Fibroblast of lung (primary cell): ENCODE results near the gene HAUS5. TPM values are rescaled to one million over a fixed set of nuclear protein-coding genes. Genes with fewer than 3 reads are reported as not detected.
A peak's percentile ranks its signal among the peaks of the same experiment; 100 is the strongest.

ENCODE experiments used
- DNase-seq, 2 donors: peaks; one replicate each; pipeline versions ENCODE4 v3.0.0 to v3.0.0-alpha.2; 2010; ENCODE audit warnings: low read depth in 2 of 2
- H2AFZ ChIP-seq: 2 replicates; pipeline ENCODE4 v1.5.1; 2012; ENCODE audit warnings: low read length, control low read depth, inconsistent platforms
- H3K27ac ChIP-seq: 2 replicates; pipeline ENCODE4 v1.5.1; 2011; ENCODE audit warnings: low read length, control low read depth; ENCODE audit not compliant: insufficient read depth
- H3K27me3 ChIP-seq: 2 replicates; pipeline ENCODE4 v1.5.1; 2011; ENCODE audit warnings: mild to moderate bottlenecking, low read length; ENCODE audit not compliant: control insufficient read depth, insufficient read depth
- H3K36me3 ChIP-seq: 2 replicates; pipeline ENCODE4 v1.5.1; 2011; ENCODE audit warnings: low read length; ENCODE audit not compliant: control insufficient read depth, insufficient read depth
- H3K4me1 ChIP-seq: 2 replicates; pipeline ENCODE4 v1.5.1; 2011; ENCODE audit warnings: low read length; ENCODE audit not compliant: control insufficient read depth, insufficient read depth; ENCODE audit errors: extremely low read depth
- H3K4me2 ChIP-seq: 2 replicates; pipeline ENCODE4 v1.5.1; 2011; ENCODE audit warnings: low read length, control low read depth; ENCODE audit not compliant: insufficient read depth; ENCODE audit errors: extremely low read depth
- H3K4me3 ChIP-seq, 4 experiments: fragments of 200-600 bp in 1 of 4; sonication (generic) in 1 of 4; replicated peaks in 1 of 4; 2 replicates each; pipeline ENCODE4 v1.5.1; 2011 to 2016; ENCODE audit warnings: low read length in 4 of 4, low read depth in 3 of 4, mild to moderate bottlenecking in 3 of 4, control low read depth in 2 of 4, inconsistent platforms in 1 of 4, mixed read lengths in 1 of 4; ENCODE audit not compliant: insufficient read depth in 1 of 4; ENCODE audit errors: control extremely low read depth in 1 of 4
- H3K79me2 ChIP-seq: 2 replicates; pipeline ENCODE4 v1.5.1; 2012; ENCODE audit warnings: mild to moderate bottlenecking, low read length, inconsistent platforms; ENCODE audit not compliant: control insufficient read depth, insufficient read depth
- H3K9ac ChIP-seq: 2 replicates; pipeline ENCODE4 v1.5.1; 2011; ENCODE audit warnings: mild to moderate bottlenecking, low read length, control low read depth; ENCODE audit not compliant: insufficient read depth
- H3K9me3 ChIP-seq: 2 replicates; pipeline ENCODE4 v1.5.1; 2012; ENCODE audit warnings: low read depth, low read length; ENCODE audit not compliant: control insufficient read depth, insufficient read depth
- H4K20me1 ChIP-seq: 2 replicates; pipeline ENCODE4 v1.5.1; 2011; ENCODE audit warnings: low read length; ENCODE audit not compliant: control insufficient read depth, insufficient read depth; ENCODE audit errors: extremely low read depth
- CTCF ChIP-seq, 2 donors: IDR thresholded peaks in 1 of 2; conservative IDR thresholded peaks in 1 of 2; 1 replicate in 1 of 2; 2 replicates in 1 of 2; pipeline ENCODE4 v1.5.1; 2011 to 2012; ENCODE audit warnings: low read length in 2 of 2, control low read depth in 1 of 2, inconsistent platforms in 1 of 2, low read depth in 1 of 2, mild to moderate bottlenecking in 1 of 2
- EZH2 ChIP-seq: IDR thresholded peaks from 2 replicates; pipeline ENCODE4 v1.5.1; 2012; ENCODE audit warnings: low read length, control low read depth, mild to moderate bottlenecking; ENCODE audit errors: missing control alignments
- polyA plus RNA-seq, 2 donors: library from polyadenylated mRNA; depleted of rRNA in 1 of 2; stranded (reverse) in 1 of 2; unstranded in 1 of 2; fragments of >200 nt; gene quantifications; 2 replicates each; pipeline ENCODE4 v1.2.1, GENCODE V29; 2011 to 2012; ENCODE audit warnings: missing spikeins in 1 of 2
- total RNA-seq: library from RNA; depleted of rRNA; stranded (reverse); fragments of >200 nt; gene quantifications from 2 replicates; pipeline ENCODE4 v1.2.1, GENCODE V29; 2014

HAUS5 gene
- total and polyA plus RNA-seq, 2 donors (not counting 1 experiment from before 2014, with no cell fraction given), result 2.5 to 4.0 TPM

GRCh38 chr19:35655600-35655999, 43.1 kb downstream of the HAUS5 start:
- Histone ChIP-seq H4K20me1 (no peaks in the 10 kb centered on the region), H3K27me3 (no peaks in the 10 kb centered on the region), H3K4me1 (no peaks in the 10 kb centered on the region), H3K9me3 (no peaks in the 10 kb centered on the region), H2AFZ (no peak overlapping the region), H3K27ac (no peak overlapping the region), H3K79me2 (peaks cover 4% of the 10 kb centered on the region), H3K9ac (no peak overlapping the region), H3K4me2 (no peak overlapping the region), H3K4me3 (no peak overlapping the region), H3K36me3 (peaks cover 9% of the 10 kb centered on the region)
- DNase-seq, result no peak
- TF ChIP-seq CTCF (conservative IDR thresholded peaks at IDR 0.05 in 1 of 2, IDR thresholded peaks at IDR 0.05 in 1 of 2; ENCODE audit: low read depth in 1 of 2, low read length in 2 of 2), result no peak
- no peak for TF ChIP-seq EZH2

GRCh38 chr19:35656700-35657099, 44.2 kb downstream of the HAUS5 start:
- no peaks in the 10 kb centered on the region for H3K79me2 ChIP-seq
- H2AFZ ChIP-seq, result no peak overlapping the region
- no peaks in the 10 kb centered on the region for H3K27me3 ChIP-seq
- H3K4me3 ChIP-seq, result no peak overlapping the region
- no peak overlapping the region for H3K27ac ChIP-seq
- H3K4me2 ChIP-seq, result no peak overlapping the region
- H4K20me1 ChIP-seq, result no peaks in the 10 kb centered on the region
- H3K9ac ChIP-seq, result no peak overlapping the region
- no peaks in the 10 kb centered on the region for H3K4me1 ChIP-seq
- no peaks in the 10 kb centered on the region for H3K9me3 ChIP-seq
- H3K36me3 ChIP-seq, result peaks cover 9% of the 10 kb centered on the region
- TF ChIP-seq EZH2, result no peak
- TF ChIP-seq CTCF (conservative IDR thresholded peaks at IDR 0.05 in 1 of 2, IDR thresholded peaks at IDR 0.05 in 1 of 2; ENCODE audit: low read depth in 1 of 2, low read length in 2 of 2), result no peak
- no peak for DNase-seq

- Histone ChIP-seq H3K4me3 (no peak overlapping the region), H3K4me1 (no peaks in the 10 kb centered on the region), H3K36me3 (peaks cover 9% of the 10 kb centered on the region), H2AFZ (no peak overlapping the region), H3K27ac (no peak overlapping the region), H3K9ac (no peak overlapping the region), H3K9me3 (no peaks in the 10 kb centered on the region), H4K20me1 (no peaks in the 10 kb centered on the region), H3K4me2 (no peak overlapping the region), H3K27me3 (no peaks in the 10 kb centered on the region), H3K79me2 (no peaks in the 10 kb centered on the region)
- DNase-seq, result peak in 1 of 2 donors; percentile 11
- TF ChIP-seq CTCF (conservative IDR thresholded peaks at IDR 0.05 in 1 of 2, IDR thresholded peaks at IDR 0.05 in 1 of 2; ENCODE audit: low read depth in 1 of 2, low read length in 2 of 2) (peak; percentile 10 to 13), EZH2 (no peak)
These were observed 45.6 kb downstream of the HAUS5 start for GRCh38 chr19:35657904-35658700.
